Measurements from ENCODE around the gene BCHE. TPM values are rescaled to one million over a fixed set of nuclear protein-coding genes. Genes with fewer than 3 reads are reported as not detected.

Gene BCHE
- total RNA-seq, 1 experiment from 2014 or later, result 1.7 TPM

GRCh38 chr3:165805946-165806561 lies 31.2 kb downstream of the BCHE start:
- no peak for DNase-seq (ENCODE audit: low spot score)
- no peaks in the 10 kb centered on the region for H3K9me3 Mint-ChIP-seq
- ChIA-PET POLR2A (no interaction called here), CTCF (no interaction called here)
- TF ChIP-seq, protein P1, sequence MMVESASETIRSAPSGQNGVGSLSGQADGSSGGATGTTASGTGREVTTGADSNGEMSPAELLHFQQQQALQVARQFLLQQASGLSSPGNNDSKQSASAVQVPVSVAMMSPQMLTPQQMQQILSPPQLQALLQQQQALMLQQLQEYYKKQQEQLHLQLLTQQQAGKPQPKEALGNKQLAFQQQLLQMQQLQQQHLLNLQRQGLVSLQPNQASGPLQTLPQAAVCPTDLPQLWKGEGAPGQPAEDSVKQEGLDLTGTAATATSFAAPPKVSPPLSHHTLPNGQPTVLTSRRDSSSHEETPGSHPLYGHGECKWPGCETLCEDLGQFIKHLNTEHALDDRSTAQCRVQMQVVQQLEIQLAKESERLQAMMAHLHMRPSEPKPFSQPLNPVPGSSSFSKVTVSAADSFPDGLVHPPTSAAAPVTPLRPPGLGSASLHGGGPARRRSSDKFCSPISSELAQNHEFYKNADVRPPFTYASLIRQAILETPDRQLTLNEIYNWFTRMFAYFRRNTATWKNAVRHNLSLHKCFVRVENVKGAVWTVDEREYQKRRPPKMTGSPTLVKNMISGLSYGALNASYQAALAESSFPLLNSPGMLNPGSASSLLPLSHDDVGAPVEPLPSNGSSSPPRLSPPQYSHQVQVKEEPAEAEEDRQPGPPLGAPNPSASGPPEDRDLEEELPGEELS (CRISPR knock-in tag; IDR thresholded peaks at IDR 0.05), result no peak
- TF ChIP-seq, protein P2, sequence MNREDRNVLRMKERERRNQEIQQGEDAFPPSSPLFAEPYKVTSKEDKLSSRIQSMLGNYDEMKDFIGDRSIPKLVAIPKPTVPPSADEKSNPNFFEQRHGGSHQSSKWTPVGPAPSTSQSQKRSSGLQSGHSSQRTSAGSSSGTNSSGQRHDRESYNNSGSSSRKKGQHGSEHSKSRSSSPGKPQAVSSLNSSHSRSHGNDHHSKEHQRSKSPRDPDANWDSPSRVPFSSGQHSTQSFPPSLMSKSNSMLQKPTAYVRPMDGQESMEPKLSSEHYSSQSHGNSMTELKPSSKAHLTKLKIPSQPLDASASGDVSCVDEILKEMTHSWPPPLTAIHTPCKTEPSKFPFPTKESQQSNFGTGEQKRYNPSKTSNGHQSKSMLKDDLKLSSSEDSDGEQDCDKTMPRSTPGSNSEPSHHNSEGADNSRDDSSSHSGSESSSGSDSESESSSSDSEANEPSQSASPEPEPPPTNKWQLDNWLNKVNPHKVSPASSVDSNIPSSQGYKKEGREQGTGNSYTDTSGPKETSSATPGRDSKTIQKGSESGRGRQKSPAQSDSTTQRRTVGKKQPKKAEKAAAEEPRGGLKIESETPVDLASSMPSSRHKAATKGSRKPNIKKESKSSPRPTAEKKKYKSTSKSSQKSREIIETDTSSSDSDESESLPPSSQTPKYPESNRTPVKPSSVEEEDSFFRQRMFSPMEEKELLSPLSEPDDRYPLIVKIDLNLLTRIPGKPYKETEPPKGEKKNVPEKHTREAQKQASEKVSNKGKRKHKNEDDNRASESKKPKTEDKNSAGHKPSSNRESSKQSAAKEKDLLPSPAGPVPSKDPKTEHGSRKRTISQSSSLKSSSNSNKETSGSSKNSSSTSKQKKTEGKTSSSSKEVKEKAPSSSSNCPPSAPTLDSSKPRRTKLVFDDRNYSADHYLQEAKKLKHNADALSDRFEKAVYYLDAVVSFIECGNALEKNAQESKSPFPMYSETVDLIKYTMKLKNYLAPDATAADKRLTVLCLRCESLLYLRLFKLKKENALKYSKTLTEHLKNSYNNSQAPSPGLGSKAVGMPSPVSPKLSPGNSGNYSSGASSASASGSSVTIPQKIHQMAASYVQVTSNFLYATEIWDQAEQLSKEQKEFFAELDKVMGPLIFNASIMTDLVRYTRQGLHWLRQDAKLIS (CRISPR knock-in tag; IDR thresholded peaks at IDR 0.05; ENCODE audit: borderline replicate concordance), result no peak
- TF ChIP-seq ATF1 (CRISPR knock-in tag; IDR thresholded peaks at IDR 0.05) (no peak), E2F1 (CRISPR knock-in tag; IDR thresholded peaks at IDR 0.05) (no peak), JUN (CRISPR knock-in tag; IDR thresholded peaks at IDR 0.05) (no peak), CREB1 (CRISPR knock-in tag; IDR thresholded peaks at IDR 0.05) (no peak), ZBTB21 (CRISPR knock-in tag; IDR thresholded peaks at IDR 0.05; ENCODE audit: borderline replicate concordance) (no peak), ZMAT4 (CRISPR knock-in tag; IDR thresholded peaks at IDR 0.05) (no peak), TEAD4 (CRISPR knock-in tag; IDR thresholded peaks at IDR 0.05) (no peak), OVOL2 (CRISPR knock-in tag; IDR thresholded peaks at IDR 0.05; ENCODE audit: borderline replicate concordance) (no peak), JAZF1 (CRISPR knock-in tag; IDR thresholded peaks at IDR 0.05) (no peak), MYBL2 (CRISPR knock-in tag; IDR thresholded peaks at IDR 0.05) (no peak), MXD4 (CRISPR knock-in tag; IDR thresholded peaks at IDR 0.05; ENCODE audit: borderline replicate concordance) (no peak), FOXK1 (CRISPR knock-in tag; IDR thresholded peaks at IDR 0.05) (no peak), ZNF121 (CRISPR knock-in tag; IDR thresholded peaks at IDR 0.05) (no peak)
- TF ChIP-seq, protein P3, sequence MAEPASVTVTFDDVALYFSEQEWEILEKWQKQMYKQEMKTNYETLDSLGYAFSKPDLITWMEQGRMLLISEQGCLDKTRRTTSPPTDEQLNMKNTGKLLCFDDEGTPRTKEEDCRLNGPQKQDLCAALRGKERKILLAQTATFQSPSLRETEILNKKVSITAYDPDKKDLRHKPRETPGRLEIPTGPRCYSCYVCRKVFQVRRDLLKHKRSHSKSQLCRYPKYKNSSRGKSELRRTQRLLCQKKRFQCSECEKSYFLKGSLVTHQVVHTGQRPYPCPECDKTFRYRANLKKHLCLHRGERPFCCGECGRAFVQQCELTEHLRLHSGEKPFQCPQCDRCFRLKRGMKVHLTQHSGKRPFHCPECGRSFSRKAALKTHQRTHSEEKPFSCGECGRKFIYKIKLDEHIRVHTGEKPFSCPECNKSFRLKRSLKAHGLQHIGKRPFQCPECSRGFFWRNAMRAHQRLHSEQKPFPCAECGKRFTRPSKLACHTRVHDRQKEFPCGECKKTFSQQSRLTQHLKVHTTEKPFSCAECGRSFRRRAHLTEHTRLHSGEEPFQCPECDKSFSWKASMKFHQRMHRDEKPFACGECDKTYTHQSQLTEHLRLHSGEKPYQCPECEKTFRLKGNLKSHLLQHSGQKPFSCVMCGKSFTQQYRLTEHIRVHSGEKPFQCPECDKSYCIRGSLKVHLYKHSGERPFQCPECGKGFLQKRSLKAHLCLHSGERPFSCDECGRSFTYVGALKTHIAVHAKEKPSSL (CRISPR knock-in tag; conservative IDR thresholded peaks at IDR 0.05), result no peak
- TF ChIP-seq, protein P4, sequence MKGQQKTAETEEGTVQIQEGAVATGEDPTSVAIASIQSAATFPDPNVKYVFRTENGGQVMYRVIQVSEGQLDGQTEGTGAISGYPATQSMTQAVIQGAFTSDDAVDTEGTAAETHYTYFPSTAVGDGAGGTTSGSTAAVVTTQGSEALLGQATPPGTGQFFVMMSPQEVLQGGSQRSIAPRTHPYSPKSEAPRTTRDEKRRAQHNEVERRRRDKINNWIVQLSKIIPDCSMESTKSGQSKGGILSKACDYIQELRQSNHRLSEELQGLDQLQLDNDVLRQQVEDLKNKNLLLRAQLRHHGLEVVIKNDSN (CRISPR knock-in tag; IDR thresholded peaks at IDR 0.05), result no peak
- ATAC-seq, result no peak
- no peaks in the 10 kb centered on the region for H3K4me1 Mint-ChIP-seq
- no peak overlapping the region for H3K27ac Mint-ChIP-seq
- H3K36me3 Mint-ChIP-seq, result no peaks in the 10 kb centered on the region
- H3K27me3 Mint-ChIP-seq (ENCODE audit: low read depth), result no peaks in the 10 kb centered on the region
- H3K4me3 Mint-ChIP-seq, result no peak overlapping the region
